ENCODE results near the gene SMIM12. TPM values are rescaled to one million over a fixed set of nuclear protein-coding genes. Genes with fewer than 3 reads are reported as not detected.

The SMIM12 gene
- total and polyA plus RNA-seq, 3 donors from 2014 or later: 25.8 to 52.3 (median 27.1) TPM

GRCh38 chr1:34865981-34866761 is 6.6 kb upstream of the SMIM12 start:
- peak overlapping the region; percentile 70 to 86 for H3K27ac ChIP-seq
- no peaks in the 10 kb centered on the region for H3K27me3 ChIP-seq
- H3K36me3 ChIP-seq (ENCODE audit: low read depth, missing control alignments): no peaks in the 10 kb centered on the region
- TF ChIP-seq POLR2A (IDR thresholded peaks at IDR 0.05): no peak
- peak; percentile 95 to 99 (median 95) for TF ChIP-seq CTCF (IDR thresholded peaks at IDR 0.05)
- peak; percentile 90 for DNase-seq
- H3K9me3 ChIP-seq: no peaks in the 10 kb centered on the region
- peaks cover 6% of the 10 kb centered on the region for H3K4me1 ChIP-seq
- 2% methylated on average over 38 of the region's 81 CpGs; no CpG with 5 or more reads in 1 of the 2 donors for WGBS, 2 donors
- intact Hi-C loops (cut with DNase I; ENCODE audit: low total_unique reads): no loop called here
- H3K4me3 ChIP-seq: peak overlapping the region; percentile 66 to 67

GRCh38 chr1:34865573-34865972 is 6.0 kb upstream of the SMIM12 start:
- Histone ChIP-seq H3K9me3 (no peaks in the 10 kb centered on the region), H3K27me3 (no peaks in the 10 kb centered on the region), H3K4me1 (peaks cover 6% of the 10 kb centered on the region), H3K36me3 (ENCODE audit: low read depth, missing control alignments) (no peaks in the 10 kb centered on the region), H3K27ac (peak overlapping the region; percentile 70 to 86), H3K4me3 (peak overlapping the region; percentile 66 to 67)
- TF ChIP-seq POLR2A (IDR thresholded peaks at IDR 0.05) (no peak), CTCF (IDR thresholded peaks at IDR 0.05) (no peak)
- DNase-seq: no peak
- intact Hi-C loops (cut with DNase I; ENCODE audit: low total_unique reads): no loop called here
- WGBS, 2 donors: 11 to 14% methylated on average over 18 to 23 of the region's 25 CpGs

GRCh38 chr1:34864759-34865158 is 5.2 kb upstream of the SMIM12 start:
- Histone ChIP-seq H3K27ac (no peak overlapping the region), H3K4me1 (peaks cover 8% of the 10 kb centered on the region), H3K27me3 (no peaks in the 10 kb centered on the region), H3K4me3 (no peak overlapping the region), H3K9me3 (no peaks in the 10 kb centered on the region), H3K36me3 (ENCODE audit: low read depth, missing control alignments) (no peaks in the 10 kb centered on the region)
- intact Hi-C loops (cut with DNase I; ENCODE audit: low total_unique reads): no loop called here
- WGBS, 2 donors: 69 to 71% methylated on average over 8 of the region's 8 CpGs
- TF ChIP-seq CTCF (IDR thresholded peaks at IDR 0.05) (no peak), POLR2A (IDR thresholded peaks at IDR 0.05) (no peak)
- DNase-seq: no peak

GRCh38 chr1:34863501-34863900 is 4.0 kb upstream of the SMIM12 start:
- no peaks in the 10 kb centered on the region for H3K36me3 ChIP-seq (ENCODE audit: low read depth, missing control alignments)
- H3K9me3 ChIP-seq: no peaks in the 10 kb centered on the region
- no peak for DNase-seq
- H3K27ac ChIP-seq: no peak overlapping the region
- H3K4me1 ChIP-seq: peaks cover 13% of the 10 kb centered on the region
- no peak for TF ChIP-seq POLR2A (IDR thresholded peaks at IDR 0.05)
- TF ChIP-seq CTCF (IDR thresholded peaks at IDR 0.05): no peak
- no peaks in the 10 kb centered on the region for H3K27me3 ChIP-seq
- no peak overlapping the region for H3K4me3 ChIP-seq
- intact Hi-C loops (cut with DNase I; ENCODE audit: low total_unique reads): no loop called here
